ENCODE data around the gene ZNF300. TPM values are rescaled to one million over a fixed set of nuclear protein-coding genes. Genes with fewer than 3 reads are reported as not detected.
"Not testable (repeated sequence)": the region's sequence is repeated elsewhere in the genome, so short reads cannot be mapped to it uniquely, and the experiment has no call there.

Gene ZNF300
- total RNA-seq = 2.4 TPM
- long read RNA-seq = 0 reads

GRCh38 chr5:150904479-150905311 lies at the start of gene ZNF300:
Gene ZNF300, minus strand, starts transcription at chr5:150904980. Its CDS starts 1,825 bp downstream, at chr5:150903155.
- DNase-seq (ENCODE audit: low spot score) = peak; percentile 91

- DNase-seq (ENCODE audit: low spot score) = no peak
Measured at GRCh38 chr5:150948539-150948938, 43.8 kb upstream of the ZNF300 start.

GRCh38 chr5:150946351-150946905 lies 41.6 kb upstream of the ZNF300 start:
- DNase-seq (ENCODE audit: low spot score) = no peak

- no peak for DNase-seq (ENCODE audit: low spot score)
Measured at GRCh38 chr5:150945947-150946346, 41.2 kb upstream of the ZNF300 start.

- no peak for DNase-seq (ENCODE audit: low spot score)
Measured at GRCh38 chr5:150945486-150945885, 40.7 kb upstream of the ZNF300 start.

GRCh38 chr5:150931368-150931965 lies 26.7 kb upstream of the ZNF300 start:
- no peak for DNase-seq (ENCODE audit: low spot score)

- DNase-seq (ENCODE audit: low spot score) = no peak
Measured at GRCh38 chr5:150918613-150919012, 13.8 kb upstream of the ZNF300 start.

- DNase-seq (ENCODE audit: low spot score) = no peak
Measured at GRCh38 chr5:150912312-150912814, 7.6 kb upstream of the ZNF300 start.

GRCh38 chr5:150905312-150905683 lies 518 bp upstream of the ZNF300 start:
- no peak for DNase-seq (ENCODE audit: low spot score)

GRCh38 chr5:150901446-150901845 lies 3.3 kb downstream of the ZNF300 start:
- DNase-seq (ENCODE audit: low spot score) = no peak

- no peak for DNase-seq (ENCODE audit: low spot score)
Measured at GRCh38 chr5:150895431-150896428, 9.1 kb downstream of the ZNF300 start.

GRCh38 chr5:150879358-150879757 lies 25.4 kb downstream of the ZNF300 start:
- DNase-seq (ENCODE audit: low spot score) = no peak

- no peak for DNase-seq (ENCODE audit: low spot score)
Measured at GRCh38 chr5:150862070-150862469, 42.7 kb downstream of the ZNF300 start.

GRCh38 chr5:150860246-150860821 lies 44.4 kb downstream of the ZNF300 start:
- no peak for DNase-seq (ENCODE audit: low spot score)

GRCh38 chr5:150856700-150857099 lies 48.1 kb downstream of the ZNF300 start:
- not testable (repeated sequence) for DNase-seq (ENCODE audit: low spot score)

- DNase-seq (ENCODE audit: low spot score) = no peak
Measured at GRCh38 chr5:150853561-150853960, 51.2 kb downstream of the ZNF300 start.

- no peak for DNase-seq (ENCODE audit: low spot score)
Measured at GRCh38 chr5:150851039-150851438, 53.7 kb downstream of the ZNF300 start.

- DNase-seq (ENCODE audit: low spot score) = no peak
Measured at GRCh38 chr5:150848271-150848670, 56.5 kb downstream of the ZNF300 start.

- no peak for DNase-seq (ENCODE audit: low spot score)
Measured at GRCh38 chr5:150847334-150847695, 57.5 kb downstream of the ZNF300 start.

- no peak for DNase-seq (ENCODE audit: low spot score)
Measured at GRCh38 chr5:150846654-150847333, 58.0 kb downstream of the ZNF300 start.

Measured in mesenteric fat pad (tissue), 1 donor.